ENCODE measurements around the gene FAM131C.
A peak's percentile ranks its signal among the peaks of the same experiment; 100 is the strongest.
"Not testable (repeated sequence)": the region's sequence is repeated elsewhere in the genome, so short reads cannot be mapped to it uniquely, and the experiment has no call there.

The FAM131C gene

GRCh38 chr1:16076031-16076864, 2.8 kb upstream of the FAM131C start:
- DNase-seq: no peak

GRCh38 chr1:16075337-16076030, 2.0 kb upstream of the FAM131C start:
- no peak for DNase-seq

GRCh38 chr1:16074217-16074616, 766 bp upstream of the FAM131C start:
- DNase-seq: no peak

GRCh38 chr1:16072616-16073484, 601 bp downstream of the FAM131C start:
- no peak for DNase-seq

- DNase-seq: no peak
Observed at GRCh38 chr1:16072095-16072494, 1.4 kb downstream of the FAM131C start.

- DNase-seq: no peak
Observed at GRCh38 chr1:16071614-16072013, 1.8 kb downstream of the FAM131C start.

GRCh38 chr1:16070640-16071355, 2.7 kb downstream of the FAM131C start:
- DNase-seq: no peak

- DNase-seq: peak; percentile 47
Observed at GRCh38 chr1:16068356-16069270, 4.8 kb downstream of the FAM131C start.

GRCh38 chr1:16067933-16068332, 5.5 kb downstream of the FAM131C start:
- no peak for DNase-seq

- DNase-seq: no peak
Observed at GRCh38 chr1:16067127-16067768, 6.2 kb downstream of the FAM131C start.

- DNase-seq: no peak
Observed at GRCh38 chr1:16066245-16066644, 7.2 kb downstream of the FAM131C start.

GRCh38 chr1:16065269-16065576, 8.2 kb downstream of the FAM131C start:
- DNase-seq: no peak

GRCh38 chr1:16064536-16065268, 8.7 kb downstream of the FAM131C start:
- no peak for DNase-seq

- no peak for DNase-seq
Observed at GRCh38 chr1:16063921-16064320, 9.5 kb downstream of the FAM131C start.

GRCh38 chr1:16063226-16063829, 10.1 kb downstream of the FAM131C start:
- DNase-seq: no peak

- not testable (repeated sequence) for DNase-seq
Observed at GRCh38 chr1:16062687-16063075, 10.8 kb downstream of the FAM131C start.

- not testable (repeated sequence) for DNase-seq
Observed at GRCh38 chr1:16061989-16062686, 11.3 kb downstream of the FAM131C start.

- DNase-seq: no peak
Observed at GRCh38 chr1:16061266-16061665, 12.2 kb downstream of the FAM131C start.

- DNase-seq: not testable (repeated sequence)
Observed at GRCh38 chr1:16058394-16059120, 14.9 kb downstream of the FAM131C start.

Data from DMS79 treated with DMSO at 0.1 percent for 48 hours (cell line).